ENCODE measurements around the gene ELP4. TPM values are rescaled to one million over a fixed set of nuclear protein-coding genes. Genes with fewer than 3 reads are reported as not detected.
"Not testable (repeated sequence)": the region's sequence is repeated elsewhere in the genome, so short reads cannot be mapped to it uniquely, and the experiment has no call there.

Gene ELP4
- total RNA-seq, 1 experiment from 2014 or later: 34.1 TPM

DNA sequence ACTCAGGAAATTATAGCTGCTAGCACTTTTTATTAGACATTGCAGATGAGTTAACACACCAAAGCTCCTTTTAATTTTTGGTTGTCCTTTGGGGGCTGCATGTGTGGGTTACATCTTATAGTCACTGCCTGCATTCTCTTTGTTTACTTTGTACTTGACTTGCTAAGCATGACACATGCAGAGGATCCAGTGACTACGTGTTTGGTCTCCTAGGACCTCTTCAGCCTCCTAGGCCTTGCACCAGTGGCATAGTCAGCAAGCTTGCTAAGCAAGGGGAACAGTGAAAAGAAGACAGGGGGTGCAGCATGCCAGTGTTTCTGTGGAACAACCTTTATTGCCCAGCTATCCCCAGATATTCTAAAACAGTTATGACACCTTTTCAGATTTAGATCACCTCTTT is 193.4 kb downstream of the ELP4 start:
- DNase-seq (ENCODE audit: low read depth): peak; percentile 15

DNA sequence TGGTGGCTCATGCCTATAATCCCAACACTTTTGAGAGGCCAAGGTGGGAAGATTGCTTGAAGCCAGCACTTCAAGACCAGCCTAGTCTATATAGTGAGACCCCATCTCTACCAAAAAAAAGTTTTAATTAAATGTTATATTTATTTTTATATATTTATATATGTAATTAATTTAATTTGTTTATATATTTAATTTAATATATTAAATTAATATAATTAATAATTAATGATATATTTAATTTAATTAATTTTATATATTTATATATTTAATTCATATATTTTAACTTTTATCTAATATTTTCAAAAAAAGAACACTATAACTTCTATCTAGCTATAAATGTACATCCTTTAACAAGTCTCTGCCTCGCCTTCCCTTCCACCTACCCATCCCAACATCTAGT is 196.8 kb downstream of the ELP4 start:
- DNase-seq (ENCODE audit: low read depth): no peak

DNA sequence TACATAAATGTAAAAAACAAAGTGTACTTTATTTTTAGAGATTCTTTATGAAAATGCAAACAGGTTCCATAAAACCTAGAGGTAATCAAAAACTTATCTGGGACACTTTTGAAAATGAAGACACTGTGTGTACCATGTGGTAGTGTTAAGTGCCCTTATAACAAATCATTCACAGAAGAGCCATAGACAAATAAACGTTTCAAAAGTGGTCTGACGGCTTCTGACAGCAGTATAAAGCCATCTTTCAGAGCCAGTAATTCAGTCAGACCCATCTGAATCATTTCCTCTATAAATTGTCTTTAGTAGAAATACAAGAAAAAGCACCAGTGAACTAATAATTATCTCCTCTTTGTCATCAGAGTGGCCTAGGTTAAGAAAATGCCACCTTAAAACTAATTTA is 201.6 kb downstream of the ELP4 start:
- DNase-seq (ENCODE audit: low read depth): peak; percentile 10

DNA sequence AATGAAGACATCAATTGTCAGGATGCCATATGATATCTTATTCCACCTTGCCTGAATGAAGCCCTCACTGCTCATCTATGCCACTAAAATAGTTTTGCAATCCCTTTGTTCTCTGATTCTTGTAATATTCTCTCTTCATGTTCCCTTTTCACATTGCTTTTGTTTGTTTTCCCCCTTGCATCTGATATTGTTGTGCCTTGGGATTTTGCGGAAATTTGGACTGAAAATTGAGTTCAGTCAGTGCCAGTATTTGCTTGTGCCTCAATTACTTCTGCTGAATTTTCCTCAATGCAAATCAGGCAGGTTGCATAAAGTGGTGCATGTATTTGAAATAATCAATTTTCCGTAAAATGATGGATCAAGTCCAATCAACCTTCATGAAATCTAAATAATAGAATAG is 203.3 kb downstream of the ELP4 start:
- DNase-seq (ENCODE audit: low read depth): no peak

DNA sequence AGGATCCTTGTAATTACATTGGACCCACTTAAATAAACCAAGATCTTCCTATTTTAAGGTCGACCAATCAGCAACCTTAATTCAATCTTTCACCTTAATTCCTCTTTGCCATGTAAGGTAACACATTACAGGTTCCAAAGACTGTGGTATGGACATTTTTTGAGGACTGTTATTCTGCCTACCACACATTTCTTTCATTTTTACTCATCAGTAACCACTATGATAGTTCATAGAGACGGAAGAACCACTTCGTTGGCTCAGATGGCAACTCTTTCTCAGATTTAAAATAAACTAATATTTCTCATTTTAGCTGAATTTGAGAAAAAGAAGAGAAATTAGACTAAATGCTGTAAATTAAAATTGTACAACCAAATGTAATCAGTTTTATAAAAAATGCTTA is 205.3 kb downstream of the ELP4 start:
- DNase-seq (ENCODE audit: low read depth): no peak

DNA sequence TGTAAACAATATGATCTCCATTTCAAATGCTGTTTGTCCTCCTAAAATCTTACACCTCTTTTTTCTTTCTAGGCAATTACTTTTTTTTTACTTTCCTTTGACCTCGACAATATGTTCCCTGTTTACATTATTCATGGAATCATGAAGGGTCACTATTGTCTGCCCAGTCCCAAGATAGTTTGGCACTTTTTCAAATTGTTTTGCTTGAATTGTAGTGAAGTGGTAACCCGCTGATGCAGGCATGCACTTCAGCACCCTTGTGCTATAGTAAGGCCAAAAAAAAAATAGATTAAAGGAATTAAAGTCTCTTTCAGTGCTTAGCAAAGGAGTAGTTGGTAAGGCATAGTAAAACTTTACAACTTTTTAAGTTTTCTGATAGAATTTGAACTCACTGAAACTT is 210.7 kb downstream of the ELP4 start:
- DNase-seq (ENCODE audit: low read depth): no peak

DNA sequence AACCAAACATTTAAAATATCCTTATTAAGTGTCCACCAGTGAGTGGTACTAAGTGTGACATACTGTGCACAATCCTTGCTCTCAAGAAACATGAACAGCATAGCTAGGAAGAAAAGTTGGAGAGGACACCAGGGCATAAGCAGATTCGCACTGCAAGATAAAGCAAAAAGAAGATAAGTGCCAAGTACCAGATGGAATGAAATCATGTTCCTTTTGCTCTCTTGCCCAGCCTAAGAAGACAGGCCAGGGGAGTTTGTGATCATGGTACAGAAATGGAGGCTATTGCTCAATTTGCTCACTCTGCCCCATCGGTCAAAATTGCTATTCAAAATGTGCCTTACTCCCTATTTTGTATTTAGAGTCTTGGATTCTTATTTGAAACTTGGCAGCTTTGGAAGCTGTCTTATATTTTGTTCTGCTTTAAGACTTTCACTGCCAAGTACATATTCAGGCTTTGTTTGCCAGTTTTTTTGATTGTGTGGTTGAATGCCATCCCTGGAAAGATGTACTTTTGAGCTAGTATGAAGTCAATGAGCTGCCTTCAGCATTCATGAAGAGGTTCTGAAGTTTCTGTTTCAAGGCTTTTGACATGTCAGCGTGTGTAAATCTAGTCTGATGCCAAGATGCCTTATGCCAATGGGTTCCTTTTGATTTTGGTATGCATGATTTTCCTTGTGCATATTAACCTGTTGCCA is 211.3 kb downstream of the ELP4 start:
- DNase-seq (ENCODE audit: low read depth): no peak

DNA sequence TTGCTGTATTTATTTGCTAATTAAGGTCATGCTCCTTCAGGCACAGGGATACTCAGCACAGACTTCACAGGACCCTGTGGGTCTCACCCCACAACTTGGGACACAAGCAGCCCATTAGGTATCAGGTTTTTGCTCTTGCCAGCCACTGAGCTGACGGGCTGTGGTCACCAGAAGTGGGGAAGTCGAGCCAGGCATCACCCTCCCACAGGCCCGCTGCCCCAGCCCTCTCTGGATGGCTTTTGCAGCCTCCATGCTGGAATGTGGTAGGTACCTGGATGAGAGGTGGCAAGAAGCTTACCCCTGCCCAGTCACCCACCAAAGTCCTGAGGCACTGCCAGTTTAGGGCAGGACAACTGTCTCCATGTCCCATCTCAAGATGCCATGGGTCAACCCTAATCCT is 213.2 kb downstream of the ELP4 start:
- no peak for DNase-seq (ENCODE audit: low read depth)

DNA sequence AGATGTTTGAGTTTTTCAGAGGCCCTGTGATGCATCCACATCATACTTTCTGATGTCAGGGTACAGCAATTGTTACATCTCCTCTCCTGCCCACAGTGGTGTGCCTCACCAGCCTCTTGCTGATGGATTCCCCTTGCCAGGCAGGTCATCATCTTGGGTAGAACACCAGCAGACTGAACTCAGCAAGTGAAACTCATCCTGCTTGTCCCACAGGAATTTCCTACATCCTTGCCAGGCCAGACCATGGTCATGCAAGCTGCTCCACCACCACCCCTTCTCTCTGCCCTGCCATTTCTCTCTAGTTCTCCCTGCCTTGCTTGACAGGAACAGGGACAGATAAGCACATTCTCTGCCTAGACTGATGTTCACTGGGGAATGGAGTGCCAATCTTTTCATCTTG is 215.6 kb downstream of the ELP4 start:
- peak; percentile 3 for DNase-seq (ENCODE audit: low read depth)

DNA sequence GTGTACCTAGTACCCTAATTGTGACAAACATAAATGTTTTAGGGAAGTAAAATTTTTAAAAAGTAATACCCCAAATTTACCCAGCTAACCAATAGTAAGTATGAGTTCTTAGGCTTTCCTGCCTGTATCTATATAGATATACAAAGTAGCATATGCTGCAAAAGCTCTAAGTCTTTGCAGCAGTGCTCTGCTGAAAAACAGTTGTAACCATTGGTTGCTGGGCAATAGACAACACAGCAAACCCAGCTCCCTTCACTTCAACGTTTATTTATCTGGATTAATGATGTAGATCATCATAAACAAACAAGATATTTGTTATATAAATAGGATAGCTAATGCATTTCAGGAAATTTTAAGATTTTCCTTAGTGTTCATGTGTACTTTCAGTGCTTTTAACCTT is 218.9 kb downstream of the ELP4 start:
- DNase-seq (ENCODE audit: low read depth): no peak

DNA sequence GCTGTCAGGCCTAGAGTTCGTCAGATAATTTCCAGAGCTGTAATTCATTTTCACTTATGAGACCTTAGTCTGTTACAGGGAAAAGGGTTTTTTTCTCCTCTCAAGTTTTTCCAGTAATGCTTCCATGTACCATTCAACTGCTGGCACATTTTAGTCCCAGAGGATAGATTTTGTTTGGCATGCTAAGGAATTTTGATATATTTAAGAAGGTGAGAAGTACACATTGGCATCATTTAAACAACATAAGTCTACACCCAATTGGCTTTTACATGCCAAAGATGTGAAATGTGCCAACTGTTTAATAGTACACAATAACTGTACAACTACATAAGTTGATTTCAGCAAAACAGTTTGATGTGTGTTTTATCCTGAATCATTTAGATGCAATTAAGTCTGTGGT is 230.6 kb downstream of the ELP4 start:
- no peak for DNase-seq (ENCODE audit: low read depth)

DNA sequence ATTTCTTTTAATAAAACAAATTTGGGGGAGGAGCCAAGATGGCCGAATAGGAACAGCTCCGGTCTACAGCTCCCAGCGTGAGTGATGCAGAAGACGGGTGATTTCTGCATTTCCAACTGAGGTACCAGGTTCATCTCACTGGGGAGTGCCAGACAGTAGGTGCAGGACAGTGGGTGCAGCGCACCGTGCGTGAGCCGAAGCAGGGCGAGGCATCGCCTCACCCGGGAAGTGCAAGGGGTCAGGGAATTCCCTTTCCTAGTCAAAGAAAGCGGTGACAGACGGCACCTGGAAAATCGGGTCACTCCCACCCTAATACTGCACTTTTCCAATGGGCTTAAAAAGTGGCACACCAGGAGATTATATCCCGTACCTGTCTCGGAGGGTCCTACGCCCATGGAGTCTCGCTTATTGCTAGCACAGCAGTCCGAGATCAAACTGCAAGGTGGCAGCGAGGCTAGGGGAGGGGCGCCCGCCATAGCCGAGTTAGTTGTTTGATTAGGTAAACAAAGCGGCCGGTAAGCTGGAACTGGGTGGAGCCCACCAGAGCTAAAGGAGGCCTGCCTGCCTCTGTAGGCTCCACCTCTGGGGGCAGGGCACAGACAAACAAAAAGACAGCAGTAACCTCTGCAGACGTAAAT is 231.3 kb downstream of the ELP4 start:
- not testable (repeated sequence) for DNase-seq (ENCODE audit: low read depth)

DNA sequence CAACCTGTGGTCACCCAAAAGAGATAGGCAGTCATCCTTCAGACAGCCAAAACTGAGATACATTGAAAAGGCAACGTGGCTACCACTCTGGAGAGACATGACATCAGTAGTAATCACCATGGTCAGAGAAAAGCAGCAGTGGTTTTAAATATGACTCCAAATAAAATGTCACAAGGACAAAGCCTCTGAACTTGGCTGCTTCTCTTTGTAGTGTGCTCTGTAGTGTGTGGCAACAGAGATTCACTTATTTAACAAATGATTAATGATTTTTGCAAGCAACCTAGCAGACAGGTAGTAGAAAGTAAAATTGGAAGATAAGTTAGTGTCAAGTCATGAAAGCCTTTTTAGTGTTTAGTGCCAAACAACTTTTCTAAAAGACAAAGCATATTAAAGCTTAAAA is 238.0 kb downstream of the ELP4 start:
- no peak for DNase-seq (ENCODE audit: low read depth)

DNA sequence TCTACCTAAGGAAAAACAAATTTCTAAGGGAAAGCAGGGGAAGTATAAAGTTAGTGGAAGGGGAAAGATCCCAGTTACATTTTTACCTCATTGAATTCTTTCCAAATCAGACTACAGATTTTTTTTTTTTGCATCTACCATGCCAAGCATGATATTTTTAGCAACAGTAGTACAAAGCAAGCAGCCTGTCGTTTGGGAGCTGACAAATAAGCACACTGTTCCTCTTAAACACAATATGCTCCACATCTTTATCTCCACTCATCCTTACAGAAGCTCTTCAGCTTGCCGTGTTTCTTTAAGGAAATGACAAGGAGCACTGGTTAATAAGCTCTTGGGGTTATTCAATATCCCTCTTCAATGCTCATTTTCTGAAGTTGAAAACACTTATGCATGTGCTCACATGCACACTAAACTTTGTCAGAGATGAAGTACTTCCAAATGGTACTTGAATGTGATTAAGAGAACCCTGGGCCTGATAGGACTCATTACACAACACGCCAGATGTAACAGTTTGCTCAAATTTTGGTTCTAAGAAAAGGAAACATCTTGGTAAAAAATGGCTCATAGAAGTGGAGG is 247.8 kb downstream of the ELP4 start:
- DNase-seq (ENCODE audit: low read depth): no peak

DNA sequence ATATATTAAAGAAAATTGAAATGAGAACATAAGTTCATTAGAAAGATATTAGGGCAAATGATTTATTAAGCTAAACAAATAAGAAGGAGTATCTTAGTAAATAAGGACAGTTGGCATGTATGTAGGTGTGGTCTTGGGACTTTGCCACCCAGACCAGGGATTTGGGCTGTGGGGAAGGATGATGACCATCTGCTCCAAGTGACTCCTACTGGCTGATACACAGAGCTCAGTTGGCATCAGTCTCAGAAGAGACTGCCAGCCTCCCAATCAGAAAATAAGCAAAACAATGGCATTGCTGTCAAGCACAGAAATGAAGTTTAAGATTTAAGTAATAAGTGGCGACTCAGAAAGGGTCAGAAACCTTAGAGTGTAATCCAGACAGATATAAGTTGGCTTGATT is 252.1 kb downstream of the ELP4 start:
- peak; percentile 4 for DNase-seq (ENCODE audit: low read depth)

DNA sequence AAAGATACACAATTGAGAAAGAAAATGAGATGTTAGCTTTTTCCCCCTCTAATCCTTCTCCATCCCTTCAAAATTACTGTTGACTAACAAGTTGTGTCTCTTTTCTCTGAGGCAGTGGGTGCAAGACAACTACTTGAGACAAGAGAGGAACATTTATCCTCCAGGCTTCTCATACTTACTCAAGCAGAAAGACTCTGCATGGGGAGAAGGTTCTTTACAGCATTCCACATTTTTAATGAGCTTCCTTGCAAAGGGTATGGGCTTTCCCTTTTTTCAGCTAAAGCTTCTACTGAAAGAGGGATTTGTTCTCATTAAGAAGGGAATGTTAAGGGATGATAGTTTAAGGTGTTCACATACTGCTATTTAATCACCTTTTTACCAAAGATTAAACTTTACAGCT is 253.7 kb downstream of the ELP4 start:
- DNase-seq (ENCODE audit: low read depth): no peak

DNA sequence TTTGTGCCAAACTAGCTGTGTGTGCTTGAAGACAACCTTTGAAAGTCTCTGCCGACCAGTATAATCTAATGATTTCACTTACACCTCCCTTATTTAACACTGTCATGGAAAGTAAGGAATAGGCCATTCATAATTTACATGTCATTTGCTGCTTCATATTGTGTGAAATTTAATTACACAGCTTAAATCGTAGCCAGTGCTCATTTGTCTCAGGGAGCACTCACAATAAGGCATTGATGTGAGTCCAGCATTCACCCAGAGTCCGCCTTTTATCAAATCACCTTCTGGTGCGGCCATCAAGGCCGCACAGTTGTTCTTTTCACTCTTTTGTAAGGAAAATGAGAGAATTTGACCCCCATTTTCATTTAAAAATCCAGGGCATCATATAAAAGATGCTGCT is 254.7 kb downstream of the ELP4 start:
- no peak for DNase-seq (ENCODE audit: low read depth)

DNA sequence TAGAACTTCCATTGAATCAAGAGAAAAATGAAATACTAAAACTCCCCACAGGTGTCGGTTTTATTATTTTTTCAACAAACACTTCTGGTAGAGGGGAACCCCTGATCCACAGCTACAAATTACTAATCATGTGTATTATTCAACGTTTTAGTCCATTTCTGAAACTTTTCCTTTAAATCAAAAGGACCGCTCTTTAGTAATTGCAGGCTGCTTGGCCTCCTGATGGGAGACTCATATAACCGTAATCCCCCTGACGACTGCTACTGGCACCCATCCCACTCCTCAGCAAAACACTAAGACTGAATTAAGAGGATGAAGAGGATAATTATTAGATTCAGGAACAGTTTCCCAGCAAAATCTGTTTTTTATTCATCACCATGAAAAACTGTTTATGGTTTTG is 255.2 kb downstream of the ELP4 start:
- no peak for DNase-seq (ENCODE audit: low read depth)

DNA sequence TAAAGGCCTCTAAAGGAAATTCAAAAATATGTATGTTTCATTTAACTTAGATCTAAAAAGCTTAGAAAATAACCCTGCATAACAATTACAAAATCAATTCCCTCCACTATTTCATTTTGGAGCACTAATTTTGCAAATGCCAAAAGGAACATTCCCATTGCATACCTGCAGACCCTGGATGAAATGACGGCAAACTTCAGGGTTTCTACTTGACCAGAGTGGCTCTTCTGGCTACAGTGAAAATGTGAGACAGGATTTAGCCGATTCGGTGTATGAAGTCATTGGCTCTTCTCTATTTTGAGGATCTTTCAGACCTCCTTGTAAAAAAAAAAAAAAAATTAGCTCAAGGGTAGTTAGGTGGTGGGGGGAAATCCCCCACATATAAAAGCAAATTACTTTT is 257.5 kb downstream of the ELP4 start:
- no peak for DNase-seq (ENCODE audit: low read depth)

DNA sequence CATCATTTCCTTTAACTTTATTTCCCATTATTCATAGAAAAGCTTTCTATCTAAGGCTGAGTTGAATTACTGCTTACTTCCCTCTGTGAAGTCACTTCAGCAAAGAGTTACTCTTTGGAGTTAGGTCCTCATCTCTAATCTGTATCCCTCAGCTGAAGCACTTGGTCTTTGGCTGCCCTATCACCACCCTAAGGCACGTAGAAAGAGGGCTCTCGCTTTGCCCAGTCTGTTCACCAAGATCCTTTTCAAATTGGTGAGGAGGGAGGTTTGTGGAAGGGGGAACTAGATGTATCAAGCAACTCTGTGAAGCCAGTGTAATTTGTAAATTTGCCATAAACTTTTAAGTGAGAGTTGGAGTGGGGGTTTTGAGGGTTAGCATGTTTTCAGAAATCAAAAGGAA is 258.1 kb downstream of the ELP4 start:
- DNase-seq (ENCODE audit: low read depth): no peak

DNA sequence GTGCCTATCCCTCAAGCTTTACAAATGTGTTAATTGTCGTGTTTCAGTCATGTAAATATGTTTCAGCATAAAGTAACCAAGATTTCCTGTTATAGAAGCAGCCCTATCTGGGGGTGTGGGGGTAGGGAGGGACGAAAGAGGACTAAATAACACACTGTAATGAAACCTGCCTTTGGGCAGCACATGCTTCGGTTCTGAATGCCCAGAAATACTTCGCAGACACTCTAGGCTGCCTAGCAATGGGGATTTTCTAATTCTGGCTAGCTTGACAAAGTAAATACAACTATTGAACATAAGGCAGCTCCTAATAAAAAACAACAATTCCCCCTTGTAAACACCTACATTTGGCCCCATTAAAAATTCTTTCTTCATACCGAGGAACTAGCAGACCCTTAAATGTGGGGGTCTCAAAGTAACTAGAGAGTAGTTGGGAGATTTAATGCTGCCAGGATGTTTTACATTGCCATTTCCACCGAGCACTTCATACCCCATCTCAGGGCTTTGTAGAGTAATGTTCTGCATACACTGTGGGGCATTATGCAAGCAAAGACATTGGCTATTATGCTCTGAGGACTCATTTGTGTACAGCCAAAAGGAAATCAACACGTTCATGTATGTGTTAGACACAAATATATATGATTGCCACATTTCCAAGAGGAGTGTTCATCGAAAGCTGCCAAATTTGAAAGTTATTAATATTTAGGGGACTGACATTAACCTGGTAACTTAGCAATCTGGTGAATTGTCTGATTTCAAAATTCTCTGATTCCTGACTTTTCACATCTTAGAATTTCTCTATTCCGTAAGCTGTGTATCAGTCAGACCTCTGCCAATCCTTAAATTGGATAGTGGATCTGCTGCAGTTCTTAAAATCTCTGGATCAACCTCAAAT is 259.4 kb downstream of the ELP4 start:
- no peak for DNase-seq (ENCODE audit: low read depth)

DNA sequence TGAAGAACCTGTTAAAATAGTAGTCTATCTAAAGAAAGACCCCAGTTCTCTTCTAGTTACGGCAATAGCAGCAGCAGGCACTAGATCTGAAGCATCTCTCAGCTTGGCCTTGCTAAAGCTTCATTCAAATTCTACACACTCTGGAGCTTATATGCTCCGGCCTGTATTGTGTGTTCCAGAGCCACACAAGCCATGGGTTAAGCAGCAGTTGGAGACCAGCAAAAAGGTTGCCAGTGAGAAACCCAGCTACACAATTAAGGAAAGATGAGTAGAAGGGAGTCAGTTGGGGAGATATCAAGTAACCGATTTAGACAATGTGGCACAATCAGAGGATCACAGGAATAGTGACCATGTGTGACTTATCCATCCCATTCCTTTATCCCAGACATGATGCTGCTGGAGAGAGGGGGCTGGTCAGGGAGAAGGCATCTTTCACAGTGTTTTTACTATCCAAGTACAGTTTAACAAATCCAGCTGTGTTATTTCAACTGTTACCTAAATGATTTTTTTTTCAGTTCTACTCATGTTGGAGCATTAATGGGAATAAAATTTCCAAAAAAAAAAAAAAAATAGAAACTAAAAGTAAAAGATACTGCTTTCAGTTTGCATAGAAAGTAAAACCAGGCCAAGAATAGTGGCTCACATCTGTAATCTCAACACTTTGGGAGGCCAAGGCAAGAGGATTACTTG is 260.6 kb downstream of the ELP4 start:
- DNase-seq (ENCODE audit: low read depth): no peak
